ENCODE measurements around the gene SOX4.

GRCh38 chr6:21578523-21578922 is 15.0 kb upstream of the SOX4 start:
- TF ChIP-seq CTCF (IDR thresholded peaks at IDR 0.05) (no peak), POLR2A (IDR thresholded peaks at IDR 0.05) (no peak)
